RWPE1 (cell line): Measurements from ENCODE around the gene ZBTB7C.

Source experiments
- CTCF ChIA-PET: fragments of 350-600 bp; sonication (Branson Sonifier 250); formaldehyde crosslinking; extraction: SDS; loops from one replicate; lab custom pipeline; 2021; lab: Yijun Ruan, JAX
- POLR2A ChIA-PET: fragments of 400-600 bp; formaldehyde crosslinking; extraction: SDS; loops from one replicate; lab custom pipeline; 2020; ENCODE audit warnings: antibody characterized with exemption; ENCODE audit not compliant: low non-redundant PET; lab: Yijun Ruan, JAX
- DNase-seq: peaks from one replicate; pipeline ENCODE4 v3.0.0; 2012; ENCODE audit warnings: low spot score
- H3K27ac ChIP-seq: fragments of 450-650 bp; 2 replicates; pipeline ENCODE4 v1.5.1; 2017
- TF ChIP-seq, protein P1 (sequence below): fragments of 450-650 bp; conservative IDR thresholded peaks from 2 replicates; pipeline ENCODE4 v1.5.1; 2017; ENCODE audit warnings: low read depth, mild to moderate bottlenecking

The ZBTB7C gene

DNA sequence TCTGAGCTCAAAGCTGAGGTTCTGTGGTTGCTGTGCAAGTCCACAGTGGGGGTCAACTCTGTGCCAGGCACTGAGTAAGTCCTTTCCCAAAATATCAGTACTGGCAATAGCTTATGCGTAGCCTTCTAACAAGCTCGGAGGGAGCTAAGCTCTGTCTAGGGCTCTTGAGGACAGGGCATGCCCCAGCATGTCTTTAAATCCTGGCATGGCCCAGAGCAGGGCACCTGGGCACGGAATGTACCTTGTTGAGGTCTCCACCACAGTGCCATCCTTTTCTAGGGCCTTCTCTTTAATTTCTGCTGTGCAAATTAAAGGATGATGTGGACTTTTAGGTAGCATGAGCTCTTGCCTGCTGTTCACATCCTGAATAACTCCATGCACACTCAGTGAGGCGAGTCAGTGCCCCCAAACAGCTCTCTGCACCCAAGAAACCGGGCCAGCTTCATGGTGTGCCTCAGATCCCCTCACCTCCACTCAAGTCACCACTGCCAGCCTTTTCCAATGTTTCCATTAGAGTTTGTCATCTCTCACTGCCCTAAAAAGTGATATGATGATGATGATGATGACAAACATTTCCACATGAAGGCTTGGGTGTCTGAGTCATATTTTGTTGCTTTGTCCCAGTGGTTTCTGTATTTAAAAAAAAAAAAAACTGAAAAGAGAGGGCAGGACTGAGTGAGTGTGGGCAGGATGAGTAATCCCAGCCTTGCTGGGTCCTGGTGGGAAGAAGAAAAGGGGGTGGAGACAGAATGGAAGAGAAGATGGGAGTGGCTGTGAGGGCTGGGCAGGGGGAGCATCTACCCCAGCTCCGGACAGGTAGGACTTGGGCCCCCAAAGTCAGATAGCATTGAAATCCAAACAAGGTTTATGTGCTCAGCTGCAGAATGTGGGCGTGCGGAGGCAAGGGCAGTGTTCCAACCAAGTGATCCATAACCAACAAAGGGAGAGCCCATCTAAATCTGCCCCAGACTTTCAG lies 78.9 kb downstream of the ZBTB7C start:
- CTCF ChIA-PET, result interaction anchor here (0.6 kb wide), 1 partner anchor 117 kb away, joined by 3 read pairs; no protein-coding TSS in a partner anchor
- POLR2A ChIA-PET, result no interaction called here
- peak overlapping the region; percentile 79 for H3K27ac ChIP-seq
- TF ChIP-seq, protein P1, sequence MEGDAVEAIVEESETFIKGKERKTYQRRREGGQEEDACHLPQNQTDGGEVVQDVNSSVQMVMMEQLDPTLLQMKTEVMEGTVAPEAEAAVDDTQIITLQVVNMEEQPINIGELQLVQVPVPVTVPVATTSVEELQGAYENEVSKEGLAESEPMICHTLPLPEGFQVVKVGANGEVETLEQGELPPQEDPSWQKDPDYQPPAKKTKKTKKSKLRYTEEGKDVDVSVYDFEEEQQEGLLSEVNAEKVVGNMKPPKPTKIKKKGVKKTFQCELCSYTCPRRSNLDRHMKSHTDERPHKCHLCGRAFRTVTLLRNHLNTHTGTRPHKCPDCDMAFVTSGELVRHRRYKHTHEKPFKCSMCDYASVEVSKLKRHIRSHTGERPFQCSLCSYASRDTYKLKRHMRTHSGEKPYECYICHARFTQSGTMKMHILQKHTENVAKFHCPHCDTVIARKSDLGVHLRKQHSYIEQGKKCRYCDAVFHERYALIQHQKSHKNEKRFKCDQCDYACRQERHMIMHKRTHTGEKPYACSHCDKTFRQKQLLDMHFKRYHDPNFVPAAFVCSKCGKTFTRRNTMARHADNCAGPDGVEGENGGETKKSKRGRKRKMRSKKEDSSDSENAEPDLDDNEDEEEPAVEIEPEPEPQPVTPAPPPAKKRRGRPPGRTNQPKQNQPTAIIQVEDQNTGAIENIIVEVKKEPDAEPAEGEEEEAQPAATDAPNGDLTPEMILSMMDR, result no peak
- DNase-seq, result peak; percentile 79

DNA sequence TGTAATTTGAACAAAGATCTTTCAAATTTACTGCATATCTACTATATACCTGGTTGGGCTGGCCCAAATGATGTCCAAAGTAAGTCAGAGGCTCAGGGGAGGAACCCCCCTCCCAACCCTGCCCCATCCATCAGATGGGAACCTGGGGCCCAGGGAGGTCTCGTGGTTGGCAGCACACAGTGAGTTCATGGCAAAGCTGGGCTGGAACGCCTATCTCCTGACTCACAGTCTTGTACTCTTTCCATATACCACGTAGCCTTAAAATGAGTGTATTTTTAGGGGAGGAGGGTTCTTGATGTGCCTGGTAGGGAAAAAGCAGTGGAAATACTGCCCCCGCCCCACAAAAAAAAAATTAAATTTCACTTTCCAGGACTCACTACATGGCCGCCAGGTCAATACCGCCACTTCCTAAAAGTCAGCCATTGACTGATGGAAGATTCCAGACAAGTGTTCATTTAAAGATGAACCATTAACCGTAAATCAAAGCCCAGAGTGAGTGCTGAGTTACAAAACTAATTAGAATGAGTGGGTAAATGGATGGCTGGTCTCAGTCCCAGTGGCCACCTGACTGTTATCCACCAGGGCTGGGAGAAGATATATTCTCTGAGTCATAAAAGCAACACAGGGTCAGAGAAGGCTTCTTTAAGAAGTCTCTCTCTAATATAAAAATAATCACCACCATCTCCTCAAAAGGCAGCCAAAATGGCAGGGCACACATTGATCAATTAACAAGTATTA lies 80.5 kb downstream of the ZBTB7C start:
- peak overlapping the region; percentile 44; the same call in 1 of the 2 replicates for H3K27ac ChIP-seq
- POLR2A ChIA-PET, result no interaction called here
- no peak for DNase-seq
- CTCF ChIA-PET, result no interaction called here
- TF ChIP-seq, protein P1, result no peak

DNA sequence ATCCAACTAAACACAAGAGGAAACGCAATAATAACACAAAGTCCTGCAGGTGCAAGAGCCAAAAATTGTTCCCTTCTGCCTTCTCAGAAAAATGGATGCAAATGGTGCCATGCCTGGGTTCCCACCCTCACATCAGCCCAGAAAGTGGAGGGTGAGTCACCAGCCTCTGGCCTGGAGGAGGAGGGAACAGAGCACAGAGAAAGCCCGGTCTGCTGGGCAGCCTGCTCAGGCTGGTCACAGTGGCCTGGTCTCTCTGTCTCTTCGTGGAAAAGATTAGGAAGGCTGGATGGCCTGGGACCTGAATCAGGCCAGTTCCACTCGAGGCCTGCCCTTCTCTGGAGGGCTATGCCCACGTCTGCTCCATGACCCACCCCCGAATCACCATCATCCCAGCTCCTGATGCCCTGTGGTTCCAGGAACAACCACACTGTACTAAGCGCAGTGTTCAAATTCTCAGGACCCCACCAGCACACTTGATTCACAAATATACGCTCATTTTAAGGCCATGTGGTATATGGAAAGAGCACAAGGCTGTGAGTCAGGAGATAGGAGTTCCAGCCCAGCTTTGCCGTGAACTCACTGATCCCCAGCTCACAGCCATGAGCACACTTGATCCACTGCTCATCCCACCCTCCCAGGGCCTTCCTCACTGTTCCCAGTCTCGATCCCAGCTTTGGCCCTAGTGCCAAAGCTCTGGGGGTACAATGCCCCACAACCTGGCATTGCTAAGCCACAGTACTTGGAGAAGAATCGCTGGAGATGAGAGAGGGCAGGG lies 82.1 kb downstream of the ZBTB7C start:
- ChIA-PET POLR2A (no interaction called here), CTCF (no interaction called here)
- H3K27ac ChIP-seq, result peak overlapping the region; percentile 47
- no peak for DNase-seq
- TF ChIP-seq, protein P1, result no peak

DNA sequence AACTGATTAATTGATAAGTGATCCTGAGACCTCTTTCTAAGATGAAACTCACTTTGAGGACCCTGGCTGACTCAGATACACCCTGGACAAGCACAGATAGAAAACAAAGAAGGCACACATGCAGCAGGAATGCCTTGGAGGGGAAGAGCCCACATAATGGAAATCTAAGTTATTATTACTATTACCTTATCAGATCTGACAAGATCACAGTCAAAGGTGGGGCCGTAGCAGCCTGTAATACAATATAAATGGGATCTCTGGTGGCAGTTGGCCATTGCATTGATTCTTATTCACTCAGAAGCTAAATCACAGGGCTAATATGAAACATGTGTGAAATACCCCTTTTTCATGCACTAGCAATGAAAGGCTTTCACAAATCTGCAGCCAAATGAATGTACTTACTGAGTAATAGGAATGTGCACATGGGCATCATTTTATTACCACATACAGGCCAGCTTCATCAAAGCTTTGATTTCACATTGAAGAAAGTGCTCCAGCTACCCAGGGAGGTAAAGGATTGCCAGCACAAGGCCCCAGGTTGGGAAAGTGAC lies 84.0 kb downstream of the ZBTB7C start:
- TF ChIP-seq, protein P1, result no peak
- ChIA-PET POLR2A (no interaction called here), CTCF (interaction anchor here (0.6 kb wide), 2 partner anchors 275 to 1961 kb away, joined by 5 to 8 read pairs; no protein-coding TSS in a partner anchor)
- H3K27ac ChIP-seq, result peak overlapping the region; percentile 63
- DNase-seq, result no peak

DNA sequence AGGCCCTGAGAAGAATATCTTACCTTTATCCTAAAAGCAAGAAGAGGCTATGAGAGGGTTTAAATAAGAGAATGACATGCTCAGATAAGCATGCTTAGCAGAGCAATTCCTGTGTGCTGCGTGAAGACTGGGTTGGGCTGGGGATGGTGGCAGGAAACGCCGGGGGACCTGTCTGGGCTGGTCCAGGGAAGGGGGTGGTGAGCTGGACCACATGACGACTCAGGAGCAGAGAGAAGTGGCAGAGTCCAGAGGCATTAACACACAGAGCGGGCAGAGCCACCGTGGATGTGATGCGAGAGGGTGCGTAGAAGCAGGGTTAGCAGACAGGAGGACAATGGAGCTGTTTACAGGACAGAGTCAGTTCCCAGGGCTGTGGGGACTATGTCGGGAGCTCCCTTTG lies 84.5 kb downstream of the ZBTB7C start:
- TF ChIP-seq, protein P1, result no peak
- DNase-seq, result peak; percentile 26
- POLR2A ChIA-PET, result no interaction called here
- CTCF ChIA-PET, result no interaction called here
- peak overlapping the region; percentile 63 for H3K27ac ChIP-seq
